GM18870 (cell line): ENCODE results near the gene RBM28.

ENCODE experiments used
- ATAC-seq: cut with Tn5 transposase; IDR thresholded peaks from one replicate; pipeline ENCODE4 v1.9.1; 2021; ENCODE audit warnings: moderate library complexity; ENCODE audit not compliant: unreplicated experiment

RBM28 gene

DNA sequence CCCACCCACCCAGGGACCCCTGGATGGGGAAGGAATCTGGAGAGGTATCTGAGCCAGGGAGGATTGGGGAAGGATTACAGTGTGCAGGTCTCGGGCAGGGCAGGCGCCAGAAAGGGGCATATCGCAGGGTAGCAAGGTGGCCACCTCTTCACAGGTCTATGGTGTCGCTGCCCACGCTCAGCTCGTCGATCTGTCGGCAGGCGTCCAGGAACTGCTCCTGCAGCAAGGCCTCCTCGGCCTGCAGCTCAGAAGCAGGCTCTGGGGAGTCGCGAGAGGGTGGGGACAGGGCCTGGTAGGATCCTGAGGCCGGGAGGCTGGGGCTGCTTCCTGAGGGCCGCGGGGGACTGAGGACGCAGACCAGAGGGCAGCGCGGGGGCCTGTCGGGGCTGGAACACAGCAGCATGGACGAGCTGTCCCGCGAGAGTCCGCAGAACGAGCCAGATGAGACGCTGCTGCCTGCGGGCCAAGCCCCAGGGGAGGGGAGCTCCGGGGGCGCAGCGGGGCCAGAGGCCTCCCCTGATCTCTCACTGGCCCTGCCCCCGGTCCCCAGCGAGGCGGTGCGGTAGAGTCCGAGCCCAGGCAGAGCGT lies 7.1 kb upstream of the RBM28 start:
- ATAC-seq: no peak

DNA sequence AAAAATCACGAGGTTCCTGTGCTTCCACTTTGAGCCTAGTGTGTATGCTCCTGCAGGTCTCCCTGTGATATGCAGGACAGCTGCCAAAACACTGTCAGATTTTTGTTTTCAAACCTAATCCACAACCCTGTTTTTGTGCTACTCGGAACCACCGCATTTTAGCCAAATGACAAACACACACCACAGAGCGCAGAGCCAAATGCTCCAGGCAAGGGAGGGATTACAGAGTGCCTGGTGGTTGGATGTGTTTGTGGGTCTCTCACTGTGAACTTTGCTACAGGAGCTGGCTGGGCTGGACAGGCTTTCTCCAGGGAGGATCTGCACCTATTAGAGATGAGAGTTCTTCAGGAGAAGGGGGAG lies 5.7 kb upstream of the RBM28 start:
- ATAC-seq: no peak

DNA sequence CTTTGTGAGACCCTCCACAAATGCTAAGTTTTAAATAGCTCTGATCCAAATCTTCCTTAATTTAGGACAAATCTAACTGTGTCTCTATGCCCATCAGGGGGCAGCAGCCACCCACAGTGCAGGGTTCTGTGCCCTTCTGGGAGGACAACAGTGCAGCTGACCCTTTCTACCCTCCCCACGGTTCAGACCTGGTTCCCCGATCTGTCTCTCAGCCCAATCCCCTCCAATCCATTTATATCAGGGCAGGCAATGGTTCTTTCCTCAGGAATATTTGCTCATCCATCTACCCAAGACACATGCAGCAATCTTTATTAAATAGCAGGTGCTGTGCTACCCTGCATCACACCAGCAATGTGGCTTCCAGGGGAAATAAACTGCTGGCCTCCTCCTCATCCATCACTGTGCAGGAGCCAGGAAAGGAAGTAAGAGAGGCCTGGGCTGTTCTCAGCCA lies 4.0 kb upstream of the RBM28 start:
- no peak for ATAC-seq

DNA sequence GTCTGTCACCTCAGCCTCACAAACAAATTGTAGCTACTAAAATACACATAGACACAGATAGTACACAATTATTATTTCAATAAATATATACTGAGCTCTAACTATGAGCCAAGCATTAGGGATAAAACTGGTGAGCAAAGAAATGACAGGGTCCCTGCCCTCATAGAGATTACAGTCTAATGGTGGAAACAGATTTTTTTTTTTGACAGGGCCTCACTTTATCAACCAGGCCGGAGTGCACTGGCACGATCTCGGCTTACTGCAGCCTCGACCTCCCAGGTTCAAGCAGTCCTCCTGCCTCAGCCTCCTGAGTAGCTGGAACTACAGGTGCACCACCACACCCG lies 695 bp upstream of the RBM28 start:
- ATAC-seq: no peak

DNA sequence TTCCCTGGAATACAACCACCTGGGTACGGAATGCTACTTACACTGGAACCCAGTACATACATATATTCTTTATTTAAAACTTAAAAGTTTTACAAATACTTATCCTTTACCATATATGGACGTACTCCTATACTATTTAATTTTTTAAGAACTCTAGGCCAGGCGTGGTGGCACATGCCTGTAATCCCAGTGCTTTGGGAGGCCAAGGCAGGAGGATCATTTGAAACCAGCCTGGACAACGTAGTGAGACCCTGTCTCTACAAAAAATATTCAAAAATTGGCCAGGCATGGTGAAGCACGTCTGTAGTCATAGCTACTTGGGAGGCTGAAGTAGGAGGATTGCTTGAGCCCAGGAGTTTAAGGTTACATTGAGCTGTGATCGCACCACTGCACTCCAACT lies 2.0 kb downstream of the RBM28 start:
- no peak for ATAC-seq

DNA sequence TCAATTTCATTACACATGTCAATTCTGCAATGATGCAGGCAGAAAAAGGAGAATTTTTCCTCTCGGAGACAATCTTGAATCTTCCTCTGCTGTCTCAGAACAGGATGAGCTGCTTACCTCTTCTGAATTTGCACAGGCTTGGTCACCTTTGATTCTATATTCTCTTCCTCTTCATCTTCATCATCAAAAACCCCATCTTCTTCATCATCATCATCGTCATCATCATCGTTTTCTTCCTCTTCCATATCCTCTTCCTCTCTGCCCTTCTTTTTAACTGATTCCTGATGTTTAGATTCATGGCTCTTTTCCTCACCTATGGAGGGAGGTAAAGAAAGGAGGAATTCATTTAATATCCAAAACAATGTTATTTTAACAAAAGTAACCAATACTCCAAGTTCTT lies 8.0 kb downstream of the RBM28 start:
- no peak for ATAC-seq

DNA sequence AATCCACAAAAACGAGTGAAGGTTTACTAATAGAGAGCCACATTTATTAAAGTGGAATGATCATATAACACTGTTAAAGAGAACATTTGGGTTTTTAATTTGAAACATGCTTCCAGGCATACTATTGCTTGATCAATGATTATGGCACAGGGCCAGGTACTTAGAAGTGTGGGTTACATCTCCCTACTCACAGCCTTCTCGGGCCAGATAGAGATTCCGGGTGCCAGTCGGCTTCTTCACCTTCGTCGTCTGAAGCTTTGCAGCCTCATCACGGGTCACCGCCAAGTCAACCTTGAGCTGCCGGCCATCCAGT lies 19.4 kb downstream of the RBM28 start:
- no peak for ATAC-seq

DNA sequence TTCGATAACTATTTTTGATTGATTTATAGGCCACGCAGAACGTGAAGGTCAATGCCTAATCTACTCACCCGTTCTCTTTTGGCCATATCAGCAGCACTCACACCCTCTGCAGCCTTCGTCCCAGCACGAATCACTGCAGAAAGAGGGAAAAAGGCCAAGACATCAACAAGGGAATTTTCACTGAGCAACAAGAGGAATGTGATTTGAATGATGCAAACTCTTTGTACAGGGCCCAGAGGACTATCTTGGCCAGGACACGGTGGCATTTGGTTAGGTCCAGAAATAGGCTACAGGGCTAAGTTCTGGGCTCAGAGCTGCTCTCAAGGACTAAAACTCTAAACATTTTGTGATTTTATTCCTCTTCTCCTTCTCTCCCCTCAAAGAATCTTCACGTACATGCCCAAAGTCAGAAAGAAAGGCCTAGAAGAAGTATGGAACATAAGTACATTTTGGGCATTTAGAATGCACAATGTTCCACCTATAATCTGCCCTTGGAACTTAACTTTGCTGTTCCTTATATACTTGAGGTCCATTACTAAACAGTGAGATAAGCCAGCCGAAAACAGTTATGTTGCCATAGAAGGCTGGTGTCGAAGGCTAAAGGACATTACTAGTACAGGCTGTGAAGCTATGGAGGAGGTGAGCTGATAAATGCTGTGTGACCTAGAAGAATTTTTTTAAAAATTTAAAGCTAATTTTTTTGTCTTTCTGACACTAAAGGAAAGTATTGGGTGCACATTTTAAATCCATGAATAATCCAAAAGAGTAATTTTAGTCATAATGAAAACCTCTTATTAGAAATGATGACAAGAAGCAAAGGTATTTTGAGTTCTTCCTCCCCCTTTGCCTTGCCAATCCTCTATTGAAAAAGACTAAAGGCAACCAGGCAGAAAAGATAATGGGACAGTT lies 20.0 kb downstream of the RBM28 start:
- ATAC-seq: no peak

DNA sequence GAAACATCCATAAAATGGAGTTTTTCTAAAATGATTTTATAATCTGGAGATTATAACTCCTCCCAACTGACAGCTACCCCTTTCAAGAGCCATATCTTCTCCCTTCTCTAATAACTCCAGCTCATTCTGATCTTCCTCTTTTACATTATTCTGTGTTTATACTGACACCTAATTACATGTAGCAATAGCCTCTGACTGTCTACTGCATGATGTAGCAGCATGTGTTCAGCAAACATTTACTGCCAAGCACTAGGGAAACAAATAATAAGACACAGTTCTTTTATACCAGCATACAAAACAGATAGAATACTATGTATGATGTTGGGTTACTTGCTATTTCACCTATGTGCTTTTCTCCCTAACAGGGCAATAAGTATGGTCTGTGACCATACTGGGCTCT lies 20.7 kb downstream of the RBM28 start:
- ATAC-seq: no peak

DNA sequence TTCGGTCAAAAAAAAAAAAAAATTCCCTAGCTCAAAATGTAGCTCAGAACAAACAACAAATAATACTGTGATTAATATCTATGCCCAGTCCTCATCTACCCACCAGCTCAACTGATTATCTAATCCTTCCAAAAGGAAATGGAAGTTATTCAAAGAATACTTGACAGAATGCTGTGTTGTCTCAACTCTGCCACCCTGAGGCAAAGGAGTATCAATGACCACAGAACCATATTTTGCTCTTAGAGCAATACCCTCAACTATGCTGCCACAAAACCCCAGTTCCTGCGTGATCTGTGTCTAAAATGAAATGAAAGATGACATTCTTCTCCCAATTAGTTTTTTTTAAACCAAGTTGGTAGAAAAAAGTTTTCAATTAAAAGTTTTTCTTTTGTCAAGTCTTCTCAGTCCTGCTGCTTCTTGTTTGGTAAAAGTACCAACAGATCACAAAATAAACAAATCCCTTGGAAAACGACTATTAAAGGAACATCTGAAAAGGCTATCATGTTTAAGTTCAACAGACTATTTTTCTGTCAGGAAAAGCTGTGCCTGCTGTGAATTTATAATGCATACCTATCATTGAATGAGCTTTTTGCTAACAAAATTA lies 21.6 kb downstream of the RBM28 start:
- no peak for ATAC-seq

DNA sequence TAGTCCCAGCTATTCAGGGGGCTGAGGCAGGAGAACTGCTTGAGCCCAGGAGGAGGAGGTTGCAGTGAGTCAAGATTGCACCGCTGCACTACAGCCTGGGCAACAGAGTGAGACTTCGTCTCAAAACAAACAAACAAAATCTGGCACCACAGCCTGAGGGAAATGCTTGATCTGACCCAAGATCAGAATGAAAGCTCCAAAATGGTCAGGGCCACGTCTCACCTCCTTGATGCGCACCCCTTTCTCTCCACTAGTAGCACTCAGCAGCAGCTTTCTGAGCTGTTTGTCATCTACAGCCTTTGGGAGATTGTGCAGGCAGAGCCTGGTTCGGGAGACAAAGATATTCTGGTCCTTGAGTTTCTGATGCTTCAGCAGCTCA lies 22.7 kb downstream of the RBM28 start:
- ATAC-seq: no peak

DNA sequence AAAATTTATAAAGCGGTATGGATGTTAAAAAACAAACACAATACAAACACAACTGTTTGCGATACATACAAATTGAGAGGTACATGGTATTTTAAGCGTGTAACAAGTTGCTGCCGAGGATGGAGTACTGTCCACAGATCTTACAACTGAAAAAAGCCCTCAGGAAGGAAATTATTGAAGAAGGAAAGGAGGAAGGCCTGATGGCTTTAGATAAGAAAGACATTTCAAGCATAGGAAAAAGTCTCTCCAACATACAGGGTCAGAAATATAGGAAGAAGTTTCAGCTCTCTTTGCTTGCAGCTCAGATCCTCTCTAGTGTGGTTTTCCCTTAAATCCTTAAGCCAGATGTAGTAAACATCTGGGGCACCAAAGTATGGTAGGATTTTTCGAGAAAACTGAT lies 25.0 kb downstream of the RBM28 start:
- no peak for ATAC-seq

DNA sequence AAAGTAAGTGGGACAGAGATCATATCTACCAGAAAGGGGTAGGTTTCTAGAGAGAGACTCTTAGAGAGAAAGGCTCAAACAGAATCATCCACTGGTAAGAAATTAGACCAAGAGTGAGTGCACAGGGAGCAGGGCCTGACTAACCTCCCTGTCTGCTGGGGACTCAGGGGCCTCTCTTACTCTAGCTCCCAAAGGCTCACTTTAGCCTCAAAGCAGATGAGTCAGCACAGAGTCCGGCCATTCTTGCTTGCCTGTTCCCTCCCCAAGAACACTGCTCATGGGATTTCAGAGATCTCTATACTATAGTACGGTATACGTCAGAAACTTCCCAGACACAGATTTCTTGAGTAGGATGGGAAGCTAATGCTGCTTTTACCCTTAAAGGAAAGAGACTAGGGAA lies 32.7 kb downstream of the RBM28 start:
- no peak for ATAC-seq

DNA sequence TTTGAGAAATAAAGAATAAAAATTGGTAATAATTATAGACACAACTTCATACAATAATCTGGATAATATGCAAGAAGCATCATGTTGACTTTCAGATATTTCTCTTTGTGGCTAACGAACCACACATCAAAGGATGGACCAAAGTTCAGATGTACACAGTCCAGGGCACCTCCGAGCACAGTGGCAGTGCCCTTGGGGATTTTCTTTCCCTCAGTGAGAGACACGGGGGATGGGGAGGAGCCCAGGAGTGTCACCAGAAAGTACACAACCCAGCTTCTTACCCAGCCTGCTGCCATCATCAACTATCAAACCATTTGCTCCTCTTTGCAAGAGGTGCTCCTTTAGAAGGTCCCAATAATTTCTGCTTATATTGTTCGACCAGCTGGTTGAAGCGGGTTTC lies 33.2 kb downstream of the RBM28 start:
- no peak for ATAC-seq

DNA sequence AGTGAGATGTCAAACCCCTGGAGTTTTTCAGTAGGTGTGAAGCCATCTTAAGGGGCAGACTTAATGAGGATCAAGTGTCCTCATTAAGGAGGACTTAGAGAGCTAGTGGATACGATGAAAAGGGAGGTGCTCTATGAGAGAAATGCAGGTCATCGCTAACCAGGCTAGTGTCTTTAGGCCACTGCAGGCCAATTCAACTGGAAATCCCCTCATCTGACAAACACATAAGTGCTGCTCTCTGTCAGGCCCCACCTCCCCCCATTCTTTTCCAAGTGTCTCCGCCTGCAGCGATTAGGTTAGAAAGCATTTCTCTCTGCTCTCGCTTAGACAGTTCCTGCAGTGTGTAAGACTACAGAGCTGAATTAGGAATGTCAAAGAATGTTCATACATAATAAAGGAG lies 33.7 kb downstream of the RBM28 start:
- no peak for ATAC-seq

DNA sequence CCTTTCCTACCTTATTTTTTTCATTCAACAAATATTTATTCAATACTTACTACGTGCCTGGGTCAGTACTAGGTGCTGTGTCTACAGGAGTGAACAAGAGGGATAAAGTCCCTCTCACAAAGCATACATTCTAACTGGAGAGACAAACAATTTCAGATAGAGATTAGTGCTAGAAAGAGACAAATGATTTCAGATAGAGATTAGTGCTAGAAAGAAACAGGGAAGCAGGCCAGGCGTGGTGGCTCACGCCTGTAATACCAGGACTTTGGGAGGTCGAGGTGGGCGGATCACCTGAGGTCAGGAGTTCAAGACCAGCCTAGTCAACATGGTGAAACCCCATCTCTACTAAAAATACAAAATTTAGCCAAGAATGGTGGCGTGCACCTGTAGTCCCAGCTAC lies 34.6 kb downstream of the RBM28 start:
- no peak for ATAC-seq

DNA sequence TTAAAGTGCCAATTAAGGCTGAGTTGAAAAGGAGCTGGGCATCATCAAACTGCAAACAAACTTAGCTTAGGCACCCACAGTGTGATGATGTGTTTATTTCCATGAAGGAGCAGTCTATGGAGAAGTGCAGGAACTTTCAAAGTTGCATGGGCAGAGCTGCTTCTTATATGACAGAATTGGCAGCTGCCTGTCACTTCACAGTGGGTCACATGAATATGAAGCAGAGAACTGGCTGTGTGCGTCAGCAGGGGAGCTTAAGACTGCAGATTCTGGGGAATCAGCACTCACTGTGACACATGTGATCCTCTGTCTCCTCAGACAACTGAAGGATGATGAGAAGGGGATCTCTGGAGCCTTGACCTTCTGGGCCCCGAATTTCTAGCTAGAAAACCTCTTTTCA lies 36.6 kb downstream of the RBM28 start:
- no peak for ATAC-seq

DNA sequence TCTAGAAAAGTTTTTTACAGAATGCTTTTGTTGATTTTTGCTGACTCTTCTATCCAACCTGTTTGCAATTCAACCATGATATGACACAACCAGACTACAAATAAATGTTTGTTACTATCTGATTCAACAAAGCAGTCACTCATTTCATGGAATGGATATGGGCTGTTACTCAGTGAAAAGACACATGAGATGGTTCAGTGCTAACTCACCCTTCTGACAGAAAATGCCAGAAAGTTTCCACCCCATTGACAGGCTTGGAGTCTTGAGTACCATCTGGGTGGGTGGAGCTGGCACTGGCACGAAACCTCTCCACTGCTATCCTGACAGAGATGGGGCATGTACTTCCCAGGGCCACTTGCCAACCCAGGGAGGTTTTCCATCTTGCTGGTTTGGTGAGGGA lies 39.5 kb downstream of the RBM28 start:
- no peak for ATAC-seq

DNA sequence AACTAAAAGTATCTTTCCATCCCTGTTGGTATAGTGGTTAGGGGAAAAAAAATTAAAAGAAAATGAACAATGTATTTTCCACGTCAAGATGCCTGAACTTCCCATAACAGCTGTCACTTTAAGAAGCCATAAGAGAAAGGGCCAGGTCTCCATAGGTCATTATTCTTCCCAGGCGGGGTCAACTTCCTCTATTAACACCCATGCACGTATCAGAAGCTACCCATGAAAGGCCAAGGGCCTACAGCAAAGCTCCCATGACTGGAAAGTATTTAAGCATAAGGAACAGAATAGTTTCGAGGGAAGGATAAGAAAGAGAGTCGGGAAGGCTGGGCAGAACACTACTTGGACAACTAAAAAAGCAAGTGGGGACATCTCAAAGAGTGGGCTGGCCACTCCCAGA lies 40.1 kb downstream of the RBM28 start:
- no peak for ATAC-seq

DNA sequence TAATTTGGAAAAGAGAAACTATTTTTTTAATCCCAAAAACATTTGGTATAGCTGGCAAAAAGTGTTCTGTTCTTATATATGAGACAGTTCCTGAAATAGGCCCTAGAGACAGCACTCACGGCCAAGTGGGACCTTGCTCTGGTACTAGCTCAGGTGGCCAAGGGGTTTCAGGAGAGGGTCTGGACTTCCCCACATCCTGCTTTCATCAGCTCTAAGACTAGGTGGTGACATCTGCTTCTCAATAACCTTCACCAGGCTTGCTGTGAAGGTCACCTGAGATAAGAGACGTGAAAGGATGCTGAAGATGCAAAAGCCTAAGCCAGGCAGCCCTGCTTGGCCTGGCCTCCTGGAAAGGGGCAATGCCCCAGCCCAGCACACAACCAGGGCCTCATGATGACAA lies 40.6 kb downstream of the RBM28 start:
- ATAC-seq: no peak

DNA sequence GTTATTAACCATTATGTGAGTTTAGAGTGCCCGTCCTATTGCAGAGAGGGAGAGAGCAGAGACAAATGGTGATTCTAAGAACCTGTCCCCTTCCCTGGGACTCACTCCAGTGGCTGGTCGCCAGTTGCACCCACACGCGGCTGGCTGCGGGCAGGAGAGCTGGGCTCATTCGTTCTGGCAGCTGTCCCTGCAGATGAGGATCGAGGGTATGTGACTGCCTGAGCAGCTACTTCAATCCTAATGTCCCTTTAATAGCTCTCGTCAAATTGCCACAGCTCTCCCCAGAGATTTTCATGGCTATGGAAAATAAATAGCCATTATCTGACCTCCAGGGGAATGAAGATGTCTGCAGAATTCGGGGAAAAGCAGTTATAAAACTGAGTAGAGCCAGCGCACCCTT lies 41.6 kb downstream of the RBM28 start:
- no peak for ATAC-seq

DNA sequence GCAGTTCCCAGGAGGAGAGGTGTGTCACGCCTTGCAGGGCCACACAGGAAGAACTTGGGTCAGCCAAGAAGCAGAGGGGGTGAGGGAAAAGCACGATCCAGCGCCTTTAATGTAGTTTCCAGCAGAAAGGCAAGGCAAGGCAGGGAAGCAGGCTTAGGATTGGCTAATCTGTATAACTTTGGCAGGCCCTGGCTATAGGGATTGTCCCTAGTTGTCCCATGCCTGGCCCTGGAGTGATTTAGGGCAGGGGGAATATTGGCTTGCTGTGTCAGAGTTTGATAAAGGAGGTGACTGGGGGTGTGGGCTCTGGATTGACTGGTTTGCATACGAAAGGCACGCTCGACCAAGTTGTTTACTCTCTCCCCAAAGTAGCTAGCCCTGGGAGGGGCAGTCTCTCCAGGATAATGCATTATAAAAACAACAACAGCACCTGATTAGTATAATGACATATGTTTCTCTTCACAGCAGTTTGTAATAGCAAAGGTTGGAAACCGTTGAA lies 44.5 kb downstream of the RBM28 start:
- no peak for ATAC-seq
